ENCODE results near the gene SRCAP.

GRCh38 chr16:30728899-30729672, 30.1 kb downstream of the SRCAP start:
- TF ChIP-seq CTCF (IDR thresholded peaks at IDR 0.05), result no peak
- TF ChIP-seq POLR2A (IDR thresholded peaks at IDR 0.05), result no peak
